ACC112 (cell line): ENCODE results near the gene TMEM187.

ENCODE experiments used
- H2AFZ ChIP-seq: fragments of 200-600 bp; sonication (generic); one replicate; pipeline ENCODE4 v1.6.0; 2017; ENCODE audit warnings: antibody characterized with exemption, low read length; ENCODE audit not compliant: unreplicated experiment
- H3K27ac ChIP-seq: fragments of 200-600 bp; sonication (generic); 2 replicates; pipeline ENCODE4 v1.5.1; 2014; ENCODE audit warnings: low read depth, mild to moderate bottlenecking, antibody characterized with exemption, low read length, moderate library complexity
- H3K27me3 ChIP-seq: fragments of 200-600 bp; sonication (generic); 2 replicates; pipeline ENCODE4 v1.6.1; 2014; ENCODE audit warnings: mild to moderate bottlenecking, antibody characterized with exemption, low read length, moderate library complexity, mixed read lengths; ENCODE audit not compliant: insufficient read depth
- H3K36me3 ChIP-seq: fragments of 200-600 bp; sonication (generic); 2 replicates; pipeline ENCODE4 v1.6.1; 2016; ENCODE audit warnings: mild to moderate bottlenecking, antibody characterized with exemption, low read length, moderate library complexity, mixed read lengths; ENCODE audit not compliant: insufficient read depth
- H3K4me1 ChIP-seq: fragments of 200-600 bp; sonication (generic); one replicate; pipeline ENCODE4 v1.6.1; 2016; ENCODE audit warnings: low read length, mixed read lengths; ENCODE audit not compliant: insufficient read depth, unreplicated experiment, control insufficient read depth
- H3K4me3 ChIP-seq: fragments of 200-600 bp; sonication (generic); 2 replicates; pipeline ENCODE4 v1.5.1; 2014; ENCODE audit warnings: mild to moderate bottlenecking, low read depth, low read length
- H3K79me2 ChIP-seq: fragments of 200-600 bp; sonication (generic); one replicate; pipeline ENCODE4 v1.6.0; 2016; ENCODE audit warnings: low read length; ENCODE audit not compliant: control insufficient read depth, unreplicated experiment, insufficient read depth

The TMEM187 gene

DNA sequence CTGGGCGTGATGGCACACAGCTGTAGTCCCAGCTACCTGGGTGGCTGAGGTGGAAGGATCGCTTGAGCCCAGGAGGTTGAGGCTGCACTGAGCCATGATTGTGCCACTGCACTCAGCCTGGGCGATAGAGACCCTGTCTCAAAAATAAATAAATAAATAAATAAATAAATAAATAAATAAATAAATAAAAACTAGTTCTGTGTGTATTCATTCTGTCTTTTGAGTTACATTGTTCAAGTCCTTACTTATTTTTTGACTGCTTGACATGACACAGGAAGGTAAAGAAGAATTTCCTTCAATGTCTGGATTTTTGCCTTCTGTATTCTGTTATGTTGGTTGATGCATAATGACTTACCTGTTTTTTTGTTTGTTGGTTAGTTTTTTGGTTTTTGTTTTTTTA, 35.5 kb upstream of the TMEM187 start:
- peaks cover 3% of the 10 kb centered on the region for H3K4me1 ChIP-seq
- no peaks in the 10 kb centered on the region for H3K27me3 ChIP-seq
- no peak overlapping the region for H3K4me3 ChIP-seq
- peaks cover 16% of the 10 kb centered on the region for H3K79me2 ChIP-seq
- H2AFZ ChIP-seq, result no peak overlapping the region
- no peaks in the 10 kb centered on the region for H3K36me3 ChIP-seq
- H3K27ac ChIP-seq, result no peak overlapping the region

DNA sequence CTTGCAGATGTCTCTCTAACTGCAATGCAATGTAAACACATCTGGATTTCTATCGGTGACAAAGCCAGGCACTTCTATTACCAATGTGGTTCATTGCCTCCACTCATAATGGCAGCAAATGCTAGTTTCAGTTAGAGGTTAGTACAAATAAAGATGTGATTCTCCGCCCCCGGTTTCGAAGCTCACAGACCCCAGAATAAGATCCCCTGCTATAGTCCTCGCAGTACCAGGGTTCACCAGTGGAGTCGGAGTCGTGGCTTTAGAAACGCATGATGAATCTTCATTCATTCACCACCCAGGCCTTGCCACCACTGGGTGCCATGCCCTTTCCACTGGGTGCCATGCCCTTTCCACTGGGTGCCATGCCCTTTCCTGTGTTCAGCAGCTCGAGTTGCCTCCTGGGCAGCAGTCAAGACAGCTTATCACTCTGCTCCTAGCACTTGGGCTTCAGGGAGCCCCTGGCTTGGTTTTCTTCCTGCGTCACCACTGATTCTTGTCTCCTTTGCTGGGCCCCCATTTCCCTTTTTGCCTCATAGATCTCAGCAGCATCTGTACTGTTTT, 34.2 kb upstream of the TMEM187 start:
- Histone ChIP-seq H3K36me3 (no peaks in the 10 kb centered on the region), H3K79me2 (peaks cover 11% of the 10 kb centered on the region), H2AFZ (no peak overlapping the region), H3K27me3 (no peaks in the 10 kb centered on the region), H3K4me3 (no peak overlapping the region), H3K27ac (no peak overlapping the region), H3K4me1 (no peaks in the 10 kb centered on the region)

DNA sequence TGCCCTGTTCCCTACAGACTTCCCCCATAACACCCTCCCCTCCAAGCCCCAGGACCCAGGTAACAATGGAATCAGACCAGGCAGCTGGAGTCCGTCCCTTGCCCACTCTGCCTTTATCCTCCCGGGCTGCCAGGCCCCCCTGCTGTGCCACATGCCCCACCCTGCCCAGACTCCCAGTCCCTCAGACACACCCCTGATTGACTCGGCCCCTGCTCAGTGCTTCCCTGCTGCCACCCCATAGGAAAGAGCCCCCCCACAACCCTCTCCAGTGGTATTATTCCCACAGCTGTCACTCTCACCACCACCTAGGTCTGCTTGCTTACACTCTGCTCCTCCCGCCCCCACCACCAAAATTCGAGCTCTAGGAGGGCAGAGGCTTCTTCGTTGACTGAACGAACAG, 33.0 kb upstream of the TMEM187 start:
- Histone ChIP-seq H3K79me2 (peaks cover 2% of the 10 kb centered on the region), H3K4me3 (no peak overlapping the region), H3K27ac (no peak overlapping the region), H3K36me3 (no peaks in the 10 kb centered on the region), H2AFZ (no peak overlapping the region), H3K27me3 (no peaks in the 10 kb centered on the region), H3K4me1 (peaks cover 2% of the 10 kb centered on the region)

DNA sequence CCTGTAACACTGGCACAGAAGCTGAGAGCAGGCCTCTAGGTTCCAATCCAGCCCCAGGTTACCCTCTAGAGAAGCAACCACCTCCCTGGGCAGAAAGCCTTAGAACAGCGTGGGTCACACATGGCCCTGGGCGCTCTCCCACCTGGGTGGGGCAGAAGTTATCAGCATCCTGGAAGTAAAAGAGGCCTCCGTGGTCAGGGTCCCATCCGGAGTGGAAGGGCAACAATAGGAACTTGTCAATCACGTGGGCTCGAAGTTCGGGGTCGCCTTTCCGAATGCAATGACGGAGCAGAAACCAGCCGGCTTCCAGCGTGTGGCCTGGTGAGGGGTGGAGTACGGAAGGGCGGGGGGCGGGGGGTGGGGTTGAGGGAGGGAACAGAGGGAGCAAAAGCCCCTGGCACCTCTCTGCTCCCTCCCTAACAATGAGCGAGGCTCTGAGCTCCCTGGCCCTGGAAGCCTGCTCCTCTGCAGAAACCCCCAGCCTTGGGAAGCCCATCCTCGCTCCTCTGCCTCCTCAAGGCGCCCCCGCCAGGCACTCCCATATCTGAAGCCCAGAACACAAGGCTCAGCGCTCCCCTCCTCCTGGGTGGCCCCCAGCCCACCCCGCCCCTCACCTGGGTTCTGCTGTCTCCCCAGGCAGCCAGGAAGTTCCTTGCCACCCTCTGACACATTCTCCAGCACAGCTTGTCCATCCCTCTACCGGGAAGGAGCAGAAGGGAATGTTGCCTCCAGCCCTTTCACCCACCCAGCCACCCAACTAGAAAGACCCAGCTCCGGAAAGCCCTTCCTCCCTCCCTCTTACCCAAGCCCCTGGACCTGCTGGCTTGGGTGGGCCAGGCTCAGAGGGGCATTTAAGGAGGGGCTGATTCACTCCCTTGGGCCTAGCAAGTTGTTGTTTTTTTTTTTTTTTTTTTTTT, 31.0 kb upstream of the TMEM187 start:
- no peaks in the 10 kb centered on the region for H3K27me3 ChIP-seq
- H3K79me2 ChIP-seq, result no peaks in the 10 kb centered on the region
- H3K27ac ChIP-seq, result no peak overlapping the region
- no peaks in the 10 kb centered on the region for H3K36me3 ChIP-seq
- H3K4me3 ChIP-seq, result no peak overlapping the region
- H3K4me1 ChIP-seq, result peaks cover 2% of the 10 kb centered on the region
- H2AFZ ChIP-seq, result no peak overlapping the region

DNA sequence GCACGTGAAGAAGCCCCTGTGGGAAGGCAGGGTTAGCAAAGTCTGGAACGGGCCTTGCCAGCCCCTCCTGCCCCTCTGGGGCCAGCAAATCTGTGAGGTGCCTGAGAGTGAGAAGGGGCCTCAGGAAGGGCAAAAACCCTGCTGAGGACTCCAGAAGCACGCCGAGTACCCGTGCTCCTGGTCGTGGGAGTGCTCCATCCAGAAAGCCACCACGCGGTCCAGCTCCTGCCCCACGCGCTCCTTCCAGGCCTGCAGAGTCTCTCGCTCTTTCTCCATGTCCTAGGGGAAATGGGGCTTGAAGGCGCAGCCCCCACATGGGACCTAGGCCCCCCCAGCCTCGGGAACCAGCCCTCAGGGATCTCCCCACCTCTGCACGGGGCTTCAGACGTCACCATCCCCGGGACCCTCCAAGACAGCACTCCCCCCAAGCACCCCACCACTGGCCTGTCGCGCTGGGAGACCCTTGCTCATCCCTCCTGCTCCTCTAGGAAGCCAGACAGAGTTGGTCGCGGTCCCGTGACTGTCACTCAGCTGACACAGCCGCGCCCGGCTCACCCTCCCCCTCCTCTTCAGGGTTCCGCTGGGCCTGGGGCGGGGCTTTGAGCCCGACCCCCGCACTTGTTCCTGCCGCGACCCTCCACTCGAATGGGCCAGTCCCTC, 28.3 kb upstream of the TMEM187 start, which contains the start of gene RENBP:
RENBP (minus strand) TSS at position 504 of the 660 bp plus-strand sequence; CDS start at position 471, 33 bp downstream.
- Histone ChIP-seq H3K27me3 (no peaks in the 10 kb centered on the region), H2AFZ (peak within 1 kb of the TSS; percentile 25), H3K27ac (no peak within 1 kb of the TSS), H3K36me3 (no peaks in the 10 kb centered on the region), H3K79me2 (no peaks in the 10 kb centered on the region), H3K4me3 (peak within 1 kb of the TSS; percentile 59; the same call in 1 of the 2 replicates), H3K4me1 (peaks cover 2% of the 10 kb centered on the region)

DNA sequence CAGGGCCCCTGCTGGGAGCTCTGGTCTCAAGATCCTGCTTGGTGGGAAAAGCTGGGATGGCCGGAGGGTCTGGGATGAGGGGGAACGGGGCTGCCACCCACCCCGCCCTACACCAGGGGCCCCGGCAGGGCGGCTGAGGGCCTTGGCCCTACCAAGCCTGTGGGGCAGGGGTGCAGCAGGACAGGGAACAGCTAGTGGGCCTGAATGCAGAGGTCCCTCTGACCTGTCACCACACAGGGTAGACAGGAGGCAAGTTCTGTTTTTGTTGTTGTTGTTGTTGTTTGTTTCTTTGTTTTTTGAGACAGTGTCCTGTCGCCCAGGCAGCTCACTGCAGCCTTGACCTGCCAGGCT, 27.8 kb upstream of the TMEM187 start:
- no peak overlapping the region for H2AFZ ChIP-seq
- H3K4me1 ChIP-seq, result peaks cover 2% of the 10 kb centered on the region
- H3K79me2 ChIP-seq, result no peaks in the 10 kb centered on the region
- H3K36me3 ChIP-seq, result no peaks in the 10 kb centered on the region
- no peaks in the 10 kb centered on the region for H3K27me3 ChIP-seq
- H3K4me3 ChIP-seq, result 0 out of 2 replicates have a peak overlapping the region, but pooled peaks have one; percentile 59
- no peak overlapping the region for H3K27ac ChIP-seq

DNA sequence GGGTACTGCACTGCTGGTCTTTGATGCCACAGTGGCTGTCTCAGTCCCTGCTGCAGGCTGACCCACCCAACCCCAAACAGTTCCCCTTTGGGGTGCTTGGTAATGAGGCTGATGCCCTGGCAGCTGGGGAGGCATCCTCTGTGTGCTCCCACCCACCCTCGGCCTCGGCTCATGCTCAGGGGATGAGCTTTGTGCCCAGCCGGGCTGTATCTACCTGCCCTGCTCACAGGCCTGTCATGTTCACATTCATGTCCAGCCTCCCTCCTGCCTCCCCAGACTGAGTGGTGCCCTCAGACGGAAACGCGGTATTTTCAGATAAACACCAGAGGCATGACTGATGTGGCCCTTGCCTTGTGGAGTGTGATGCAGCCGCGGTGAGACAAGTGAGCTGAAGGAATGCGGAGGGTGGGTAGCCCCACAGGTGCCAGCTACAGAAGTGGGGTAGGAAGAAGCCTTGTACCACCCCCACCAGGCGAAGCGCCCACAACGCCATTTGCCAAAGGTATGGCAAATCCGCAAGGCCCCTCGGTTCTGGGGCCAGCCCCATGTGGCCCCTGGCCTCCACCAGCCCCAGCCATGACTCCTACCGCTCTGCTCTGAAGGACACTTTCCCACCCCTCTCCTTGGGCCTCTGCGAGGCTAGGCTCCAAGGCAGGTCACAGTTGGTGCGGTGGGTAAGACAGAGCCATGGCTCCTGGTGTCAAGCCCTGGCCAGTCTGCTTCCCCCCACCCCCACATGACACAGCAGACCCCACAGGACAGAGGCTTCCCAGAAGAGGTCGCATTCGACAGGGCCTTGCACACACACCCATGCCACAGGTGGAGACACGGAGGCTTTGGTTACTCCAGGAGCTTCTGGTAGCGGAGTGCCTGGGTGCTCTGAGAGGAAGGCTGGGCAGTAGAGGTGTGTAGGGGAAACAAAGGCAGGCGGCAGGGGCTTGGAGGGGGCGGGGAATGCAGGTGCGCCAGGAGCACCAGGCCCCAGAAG, 26.3 kb upstream of the TMEM187 start:
- Histone ChIP-seq H3K36me3 (no peaks in the 10 kb centered on the region), H3K79me2 (no peaks in the 10 kb centered on the region), H3K27me3 (no peaks in the 10 kb centered on the region), H3K4me3 (no peak overlapping the region), H3K27ac (no peak overlapping the region), H2AFZ (no peak overlapping the region), H3K4me1 (peaks cover 2% of the 10 kb centered on the region)

DNA sequence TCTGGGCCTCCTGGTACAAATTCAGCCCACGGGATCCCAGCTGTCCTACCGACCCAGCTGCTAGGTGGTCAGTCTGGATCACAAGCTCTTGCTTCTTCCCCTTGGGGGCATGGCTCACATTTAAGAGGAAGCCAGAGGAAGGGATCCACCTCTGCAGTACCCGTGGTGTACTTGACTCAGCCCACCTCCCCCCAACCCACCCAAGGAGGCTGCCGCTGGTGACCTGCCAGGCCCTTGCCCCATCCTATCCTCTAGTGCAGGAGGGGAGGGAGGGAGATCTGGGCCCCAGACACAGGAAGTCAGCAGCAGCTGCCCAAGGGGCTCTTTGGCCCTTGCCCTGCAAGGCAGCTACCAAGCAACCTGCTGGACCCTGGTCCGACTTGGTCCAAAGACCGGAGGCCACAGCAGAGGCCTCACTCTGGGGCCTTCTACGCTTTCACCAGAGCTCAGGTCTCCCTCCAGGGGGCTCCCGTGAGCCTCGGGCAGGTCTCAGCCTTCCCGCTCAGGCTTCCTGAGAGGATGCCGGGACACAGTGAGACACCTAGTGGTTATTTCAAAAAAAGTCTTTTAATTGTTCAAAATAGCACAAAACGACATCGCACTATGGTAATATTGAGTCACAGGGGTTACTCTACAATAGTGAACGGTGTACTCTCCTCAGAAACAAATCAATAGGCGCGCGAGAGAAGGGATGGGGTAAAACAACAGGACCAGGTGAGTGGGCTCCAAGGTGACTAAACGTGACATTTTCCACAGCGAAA, 25.4 kb upstream of the TMEM187 start:
- Histone ChIP-seq H2AFZ (no peak overlapping the region), H3K79me2 (no peaks in the 10 kb centered on the region), H3K27ac (no peak overlapping the region), H3K4me1 (peaks cover 2% of the 10 kb centered on the region), H3K4me3 (no peak overlapping the region), H3K27me3 (no peaks in the 10 kb centered on the region), H3K36me3 (no peaks in the 10 kb centered on the region)

DNA sequence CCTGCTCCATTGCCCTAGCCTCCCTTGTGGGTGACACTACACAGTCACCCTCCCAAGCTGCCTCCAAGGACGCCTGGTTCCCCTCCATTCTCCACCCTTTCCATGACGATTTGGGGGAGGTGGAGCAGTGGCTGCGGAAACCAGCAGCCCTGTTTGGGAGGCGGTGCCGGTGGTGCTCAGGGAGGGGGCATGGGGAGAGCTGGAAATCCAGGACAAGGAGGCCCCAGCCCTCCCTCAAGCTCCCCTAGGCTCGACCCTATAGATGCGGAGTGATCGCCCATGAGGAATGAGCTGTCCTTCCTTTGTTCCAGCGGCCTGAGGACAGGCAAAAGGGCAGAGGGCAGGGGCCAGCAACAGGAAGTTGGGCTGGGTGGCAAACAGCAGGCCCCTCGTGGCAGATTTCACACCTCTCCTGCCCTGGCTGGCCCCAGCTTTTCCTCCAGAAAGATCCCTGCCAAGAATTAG, 24.5 kb upstream of the TMEM187 start:
- Histone ChIP-seq H3K27me3 (no peaks in the 10 kb centered on the region), H3K4me1 (peaks cover 2% of the 10 kb centered on the region), H3K36me3 (no peaks in the 10 kb centered on the region), H3K79me2 (no peaks in the 10 kb centered on the region), H3K4me3 (no peak overlapping the region), H2AFZ (no peak overlapping the region), H3K27ac (no peak overlapping the region)
